Activated gamma-delta T cell treated with Interleukin-2 at 50 U/mL for 16 hours (primary cell): ENCODE data around the gene SCP2.

Experiments used
- DNase-seq: peaks from one replicate; pipeline ENCODE4 v3.0.0-alpha.2; 2020

Gene SCP2

DNA sequence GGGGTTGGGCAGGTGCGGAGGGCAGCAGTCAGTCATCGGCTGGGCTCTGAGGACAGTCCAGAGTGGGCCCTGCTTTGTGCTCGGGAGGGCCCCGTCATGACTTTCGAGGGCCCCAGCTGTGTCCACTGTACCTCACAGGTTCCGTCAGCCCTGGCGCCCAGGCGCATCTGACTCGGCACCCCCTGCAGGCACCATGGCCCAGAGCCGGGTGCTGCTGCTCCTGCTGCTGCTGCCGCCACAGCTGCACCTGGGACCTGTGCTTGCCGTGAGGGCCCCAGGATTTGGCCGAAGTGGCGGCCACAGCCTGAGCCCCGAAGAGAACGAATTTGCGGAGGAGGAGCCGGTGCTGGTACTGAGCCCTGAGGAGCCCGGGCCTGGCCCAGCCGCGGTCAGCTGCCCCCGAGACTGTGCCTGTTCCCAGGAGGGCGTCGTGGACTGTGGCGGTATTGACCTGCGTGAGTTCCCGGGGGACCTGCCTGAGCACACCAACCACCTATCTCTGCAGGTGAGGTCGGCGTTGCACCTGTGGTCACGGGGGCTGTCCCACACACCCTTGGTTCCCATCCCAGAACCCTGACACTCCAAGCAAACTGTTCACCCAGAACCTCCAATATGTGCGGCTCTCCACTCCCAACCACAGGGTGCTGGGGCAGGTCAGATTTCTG lies 142.7 kb downstream of the SCP2 start:
- no peak for DNase-seq

- DNase-seq = no peak
Measured at GRCh38 chr1:53070621-53071020, 143.5 kb downstream of the SCP2 start.

DNA sequence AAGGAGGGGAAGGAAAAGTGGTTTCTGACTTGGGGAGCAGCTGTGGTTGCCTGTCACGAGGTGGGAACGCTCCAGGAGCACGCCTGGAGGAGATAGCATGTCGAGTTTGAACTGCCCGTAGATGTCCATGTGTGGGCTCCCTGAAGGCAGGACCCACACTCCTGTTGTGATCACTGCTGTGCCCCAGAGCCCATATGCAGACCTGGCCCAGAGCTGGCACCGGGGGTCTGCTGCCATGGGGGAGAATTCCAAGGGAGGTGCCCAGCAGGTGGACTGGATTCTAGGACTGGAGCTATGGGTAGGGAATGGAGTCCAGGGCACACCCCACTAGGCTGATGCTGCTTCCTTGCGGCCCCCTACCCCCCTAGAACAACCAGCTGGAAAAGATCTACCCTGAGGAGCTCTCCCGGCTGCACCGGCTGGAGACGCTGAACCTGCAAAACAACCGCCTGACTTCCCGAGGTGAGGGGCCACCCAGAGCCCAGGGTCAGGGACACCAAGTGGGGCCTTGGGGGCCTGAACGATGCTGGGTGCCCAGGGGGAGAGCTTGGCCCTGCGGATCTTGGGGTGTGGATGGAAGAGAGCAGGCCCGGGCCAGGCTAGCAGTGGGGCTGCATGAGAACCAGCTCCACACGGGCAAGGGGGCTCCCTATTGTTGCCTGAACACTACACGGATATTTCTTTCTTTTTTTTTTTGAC lies 144.2 kb downstream of the SCP2 start:
- DNase-seq = no peak

DNA sequence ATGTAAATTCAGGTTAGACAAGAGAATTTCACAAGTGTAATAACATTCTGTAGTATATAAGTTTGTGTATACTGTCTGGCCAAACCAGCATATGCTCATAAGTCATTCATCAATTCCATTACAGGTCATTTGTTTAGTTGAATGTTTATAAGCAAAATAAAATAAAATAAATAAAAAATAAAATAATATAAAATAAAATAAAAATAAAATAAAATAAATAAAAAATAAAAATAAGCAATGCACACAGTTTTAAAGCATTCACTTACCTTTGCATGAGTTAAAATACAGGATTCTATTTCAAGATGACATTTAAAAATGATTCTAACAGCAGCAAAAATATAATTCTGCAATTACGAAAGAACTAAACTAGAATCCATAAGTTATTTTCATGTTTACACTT lies 144.8 kb downstream of the SCP2 start:
- no peak for DNase-seq

GRCh38 chr1:53073287-53073686 lies 146.2 kb downstream of the SCP2 start:
- no peak for DNase-seq

DNA sequence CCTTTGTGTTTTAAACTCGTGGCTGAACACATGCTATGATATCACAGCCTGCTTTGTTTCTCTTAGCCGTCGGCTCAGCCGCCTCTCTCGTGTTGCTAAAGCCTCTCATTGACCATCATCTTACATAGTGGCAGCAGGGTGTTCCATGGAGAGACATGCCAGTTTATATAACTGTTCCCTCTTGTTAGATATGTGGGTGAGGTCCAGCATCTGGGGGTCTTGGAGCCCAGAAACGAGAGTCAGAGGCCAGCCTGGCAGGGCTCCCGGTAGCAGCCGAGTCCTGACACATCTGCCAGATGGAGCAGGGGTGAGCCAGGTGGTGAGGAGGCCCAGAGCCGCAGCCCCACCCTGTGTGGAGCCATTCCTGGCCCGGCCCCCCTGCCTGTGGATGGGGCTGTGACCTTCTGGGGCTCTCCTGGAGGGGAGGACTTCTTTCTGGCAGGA lies 146.8 kb downstream of the SCP2 start:
- no peak for DNase-seq

- no peak for DNase-seq
Measured at GRCh38 chr1:53074313-53075154, 147.5 kb downstream of the SCP2 start.

DNA sequence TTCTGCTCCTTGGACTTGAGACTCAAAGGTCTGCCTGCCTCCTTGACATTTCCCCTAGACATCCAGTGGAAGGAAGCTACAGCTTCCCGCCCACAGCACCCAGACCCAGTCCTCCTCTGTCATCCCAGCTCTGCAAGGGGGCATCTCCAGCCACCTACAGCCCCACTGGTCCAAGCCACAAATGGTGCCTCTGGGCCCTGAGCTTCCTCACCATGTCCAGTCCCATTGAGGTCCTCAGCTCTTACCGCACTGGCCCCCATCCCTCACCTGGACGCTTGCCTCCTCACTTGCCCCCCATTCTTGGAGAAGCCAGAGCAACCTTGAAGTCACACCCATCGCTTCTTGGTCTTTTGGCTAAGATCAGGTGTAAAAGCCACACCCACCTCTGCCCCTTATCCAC lies 148.1 kb downstream of the SCP2 start:
- DNase-seq = no peak

DNA sequence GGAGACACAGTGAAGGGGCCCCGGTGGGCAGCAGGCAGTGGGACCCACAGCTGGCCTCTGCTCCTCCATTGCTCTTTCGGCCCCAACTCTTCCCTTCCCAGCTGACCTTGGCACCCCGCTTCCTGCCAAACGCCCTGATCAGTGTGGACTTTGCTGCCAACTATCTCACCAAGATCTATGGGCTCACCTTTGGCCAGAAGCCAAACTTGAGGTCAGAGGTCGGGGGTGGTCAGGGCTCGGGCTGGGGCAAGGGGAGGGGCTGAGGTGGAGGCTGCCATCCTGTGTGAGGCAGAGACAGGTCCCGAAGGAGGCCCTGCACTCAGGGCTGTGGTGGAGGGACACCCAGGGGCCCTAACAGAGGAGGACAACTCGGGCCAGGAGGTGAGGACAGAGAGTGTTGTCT lies 148.7 kb downstream of the SCP2 start:
- DNase-seq = no peak

GRCh38 chr1:53076165-53076564 lies 149.1 kb downstream of the SCP2 start:
- no peak for DNase-seq

DNA sequence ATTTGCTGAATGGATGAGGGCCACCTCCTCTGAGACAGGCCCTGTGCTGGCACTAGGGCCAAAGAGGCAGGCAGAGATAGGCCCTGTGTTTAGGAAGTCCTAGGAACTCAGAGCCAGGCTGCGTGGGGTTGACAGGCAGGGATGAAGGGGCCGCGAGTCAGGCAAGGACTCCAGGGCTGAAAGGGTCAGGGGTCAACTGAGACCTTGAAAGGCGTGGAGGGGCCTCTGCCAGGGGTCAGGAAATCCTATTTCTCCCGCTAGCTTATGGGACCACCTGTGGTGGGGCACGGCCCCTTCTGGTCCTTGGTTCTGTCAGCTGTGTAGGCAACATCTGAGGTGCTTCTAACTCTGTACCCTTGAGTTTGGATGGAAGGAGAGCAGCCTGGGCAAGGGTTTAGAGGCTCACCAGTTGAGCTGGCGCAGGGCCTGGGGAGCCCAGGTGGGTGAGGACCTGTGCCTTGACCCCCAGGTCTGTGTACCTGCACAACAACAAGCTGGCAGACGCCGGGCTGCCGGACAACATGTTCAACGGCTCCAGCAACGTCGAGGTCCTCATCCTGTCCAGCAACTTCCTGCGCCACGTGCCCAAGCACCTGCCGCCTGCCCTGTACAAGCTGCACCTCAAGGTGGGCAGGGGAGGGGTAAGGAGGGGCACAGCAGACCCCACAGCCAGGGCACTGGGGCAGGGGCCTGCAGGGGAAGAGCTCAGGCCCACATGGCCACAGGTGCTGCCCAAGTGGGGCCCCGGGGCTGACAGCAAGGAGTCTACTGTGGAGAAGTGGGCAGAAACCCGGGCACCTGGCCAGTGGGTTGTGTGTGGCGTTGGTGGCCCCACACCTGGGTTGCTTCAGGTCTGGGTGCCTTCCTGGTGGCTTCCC lies 149.9 kb downstream of the SCP2 start:
- no peak for DNase-seq

GRCh38 chr1:53077599-53077965 lies 150.5 kb downstream of the SCP2 start:
- no peak for DNase-seq

DNA sequence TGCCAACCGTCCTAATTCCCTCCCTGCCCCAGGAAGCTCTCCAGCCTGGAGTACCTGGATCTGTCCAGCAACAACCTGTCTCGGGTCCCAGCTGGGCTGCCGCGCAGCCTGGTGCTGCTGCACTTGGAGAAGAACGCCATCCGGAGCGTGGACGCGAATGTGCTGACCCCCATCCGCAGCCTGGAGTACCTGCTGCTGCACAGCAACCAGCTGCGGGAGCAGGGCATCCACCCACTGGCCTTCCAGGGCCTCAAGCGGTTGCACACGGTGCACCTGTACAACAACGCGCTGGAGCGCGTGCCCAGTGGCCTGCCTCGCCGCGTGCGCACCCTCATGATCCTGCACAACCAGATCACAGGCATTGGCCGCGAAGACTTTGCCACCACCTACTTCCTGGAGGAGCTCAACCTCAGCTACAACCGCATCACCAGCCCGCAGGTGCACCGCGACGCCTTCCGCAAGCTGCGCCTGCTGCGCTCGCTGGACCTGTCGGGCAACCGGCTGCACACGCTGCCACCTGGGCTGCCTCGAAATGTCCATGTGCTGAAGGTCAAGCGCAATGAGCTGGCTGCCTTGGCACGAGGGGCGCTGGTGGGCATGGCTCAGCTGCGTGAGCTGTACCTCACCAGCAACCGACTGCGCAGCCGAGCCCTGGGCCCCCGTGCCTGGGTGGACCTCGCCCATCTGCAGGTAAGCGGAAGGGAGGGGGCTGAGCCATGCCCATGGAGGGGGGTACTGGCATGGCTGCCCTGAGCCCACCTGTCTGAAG lies 151.4 kb downstream of the SCP2 start:
- no peak for DNase-seq

DNA sequence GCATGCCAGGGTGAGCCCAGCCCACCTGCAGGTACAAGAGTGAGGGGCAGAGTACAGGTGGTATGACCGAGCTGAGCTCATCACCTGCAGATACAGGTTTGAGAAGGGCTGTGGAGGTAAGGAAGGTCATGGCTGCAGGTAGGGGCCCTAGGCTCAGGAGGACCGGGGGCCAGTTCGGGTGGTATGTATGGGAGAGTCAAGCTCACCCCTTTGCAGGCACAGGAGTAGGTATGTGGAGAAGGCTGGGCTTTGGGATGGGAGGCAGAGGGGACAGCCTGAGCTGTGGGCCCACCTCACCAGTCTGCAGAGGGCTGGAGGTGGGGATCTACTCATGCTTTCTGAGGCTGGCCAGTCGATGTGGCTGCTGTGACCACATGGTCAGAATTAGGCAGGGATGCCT lies 152.2 kb downstream of the SCP2 start:
- no peak for DNase-seq

DNA sequence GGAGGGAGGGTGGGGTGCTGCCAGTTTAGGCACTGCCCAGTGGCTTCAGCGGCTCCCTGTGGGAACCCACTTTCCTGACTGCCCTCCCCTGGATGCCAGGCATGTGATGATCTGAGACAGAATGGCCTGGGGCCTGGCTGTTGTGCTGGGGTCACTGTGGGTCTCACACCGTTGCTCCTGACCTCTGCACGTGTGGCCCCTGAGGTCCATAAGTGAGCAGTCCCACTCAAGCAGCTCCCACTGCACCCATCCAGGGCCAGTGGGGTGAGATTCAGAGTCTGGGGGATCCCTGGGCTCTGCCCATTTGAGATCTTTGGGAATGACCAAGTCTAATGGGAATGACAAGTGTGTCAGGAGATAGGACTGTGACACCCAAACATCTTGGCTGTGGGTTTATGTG lies 153.0 kb downstream of the SCP2 start:
- no peak for DNase-seq

DNA sequence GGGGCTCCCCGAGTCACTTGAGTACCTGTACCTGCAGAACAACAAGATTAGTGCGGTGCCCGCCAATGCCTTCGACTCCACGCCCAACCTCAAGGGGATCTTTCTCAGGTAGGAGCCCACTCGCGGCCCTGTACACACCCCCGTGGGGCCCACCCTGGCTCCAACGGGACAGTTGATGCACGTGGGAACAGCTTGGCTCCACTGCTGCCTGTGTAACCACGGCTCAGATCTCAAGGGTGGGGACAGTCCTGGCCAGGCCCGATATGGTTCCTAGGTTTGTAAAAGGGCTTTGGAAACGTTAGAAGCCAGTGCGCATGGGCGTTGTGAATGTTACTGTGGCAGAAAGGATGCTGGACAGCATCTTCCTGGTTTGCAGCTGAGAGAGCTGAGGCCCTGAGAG lies 153.7 kb downstream of the SCP2 start:
- no peak for DNase-seq

DNA sequence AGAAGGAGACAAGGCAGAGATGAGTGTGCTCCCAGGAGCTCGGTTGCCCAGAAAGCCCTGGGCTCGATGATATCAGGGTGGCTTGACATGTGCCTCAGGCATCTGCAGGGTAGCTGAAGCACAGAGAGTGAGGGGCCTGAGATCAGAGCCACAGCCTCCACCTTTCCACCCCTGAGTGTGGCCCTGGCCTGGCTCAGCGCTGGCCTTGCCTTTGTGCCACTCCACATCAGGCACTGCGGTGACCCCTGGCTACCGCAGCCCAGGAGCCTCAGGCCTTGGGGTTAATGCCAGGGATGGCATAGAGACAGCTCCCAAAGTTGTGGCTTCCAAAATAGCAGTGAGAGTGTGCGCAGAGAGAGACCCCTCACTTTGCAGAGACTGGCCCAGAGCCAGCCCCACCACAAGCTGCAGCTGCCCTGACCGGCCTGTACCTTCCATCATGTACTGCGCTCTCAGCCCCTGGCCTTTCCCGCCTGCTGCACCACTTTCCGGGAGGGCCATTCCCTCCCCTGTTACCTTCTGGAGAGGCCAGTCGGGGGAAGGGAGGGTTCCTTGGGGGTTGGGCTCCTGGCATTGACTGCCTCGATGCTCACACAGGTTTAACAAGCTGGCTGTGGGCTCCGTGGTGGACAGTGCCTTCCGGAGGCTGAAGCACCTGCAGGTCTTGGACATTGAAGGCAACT lies 154.4 kb downstream of the SCP2 start:
- no peak for DNase-seq

DNA sequence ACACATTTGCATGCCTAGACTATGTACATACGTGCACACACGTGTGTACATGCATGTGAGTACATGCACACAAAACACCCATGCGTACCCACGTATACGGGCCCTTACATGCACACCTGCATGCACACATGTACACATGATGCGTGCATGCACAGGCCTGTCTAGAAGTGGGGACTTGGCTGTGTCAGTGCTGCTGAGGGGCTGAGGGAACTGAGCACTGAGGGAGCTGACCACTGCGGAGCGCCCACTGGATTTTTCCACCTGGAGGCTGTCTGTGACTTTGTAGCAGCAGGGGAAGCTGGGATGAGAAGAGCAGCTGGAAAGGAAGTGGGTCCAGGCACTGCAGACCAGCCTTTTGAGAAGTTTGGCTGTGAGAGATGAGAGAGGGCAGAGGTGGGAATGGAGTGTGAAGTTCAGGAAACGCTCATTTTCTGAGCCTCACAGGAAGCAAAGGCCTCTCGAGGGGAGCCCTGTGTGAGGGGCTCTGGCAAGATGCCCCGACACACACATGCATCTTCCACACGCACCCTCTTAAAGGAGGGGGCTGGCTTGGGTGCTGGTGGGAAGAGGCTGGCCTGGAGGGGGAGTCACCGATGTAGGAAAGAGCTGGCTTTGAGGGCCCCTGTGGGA lies 155.9 kb downstream of the SCP2 start:
- no peak for DNase-seq

- no peak for DNase-seq
Measured at GRCh38 chr1:53083636-53084588, 156.8 kb downstream of the SCP2 start.

DNA sequence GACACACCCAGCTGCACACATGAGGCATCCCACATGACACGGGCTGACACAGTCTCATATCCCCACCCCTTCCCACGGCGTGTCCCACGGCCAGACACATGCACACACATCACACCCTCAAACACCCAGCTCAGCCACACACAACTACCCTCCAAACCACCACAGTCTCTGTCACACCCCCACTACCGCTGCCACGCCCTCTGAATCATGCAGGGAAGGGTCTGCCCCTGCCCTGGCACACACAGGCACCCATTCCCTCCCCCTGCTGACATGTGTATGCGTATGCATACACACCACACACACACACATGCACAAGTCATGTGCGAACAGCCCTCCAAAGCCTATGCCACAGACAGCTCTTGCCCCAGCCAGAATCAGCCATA lies 157.5 kb downstream of the SCP2 start:
- no peak for DNase-seq
